ENCODE data around the gene AGPAT2.
"Not testable (repeated sequence)": the region's sequence is repeated elsewhere in the genome, so short reads cannot be mapped to it uniquely, and the experiment has no call there.

AGPAT2 gene

GRCh38 chr9:136707849-136708517 is 20.7 kb upstream of the AGPAT2 start:
- Histone ChIP-seq H2BK12ac (ENCODE audit: low read length) (no peak overlapping the region), H3K36me3 (ENCODE audit: control insufficient read depth in 1 of 2, insufficient read depth in 2 of 2, low read length in 2 of 2) (no peaks in the 10 kb centered on the region), H3K18ac (ENCODE audit: low read length) (no peak overlapping the region), H4K91ac (ENCODE audit: low read depth, low read length) (no peak overlapping the region), H3K9me3 (ENCODE audit: insufficient read depth, low read depth, low read length) (no peaks in the 10 kb centered on the region), H2BK120ac (ENCODE audit: insufficient read depth, low read length, poor library complexity) (no peak overlapping the region), H3K4me2 (ENCODE audit: low read length) (no peak overlapping the region), H3K14ac (ENCODE audit: low read length) (no peak overlapping the region), H2AFZ (ENCODE audit: insufficient read depth, low read length, poor library complexity) (no peak overlapping the region), H3K4me1 (ENCODE audit: control insufficient read depth in 1 of 2, insufficient read depth in 2 of 2, low read length in 2 of 2) (peaks cover under 1 to 11% of the 10 kb centered on the region in 2 experiments), H3K4me3 (ENCODE audit: low read depth, low read length) (no peak overlapping the region), H3K4ac (ENCODE audit: low read depth, low read length) (no peak overlapping the region), H3K79me2 (ENCODE audit: control insufficient read depth, insufficient read depth, low read length, poor library complexity) (peaks cover 4% of the 10 kb centered on the region), H4K8ac (ENCODE audit: low read depth, low read length) (no peak overlapping the region), H2BK5ac (ENCODE audit: low read depth, low read length, poor library complexity) (no peak overlapping the region), H3K79me1 (ENCODE audit: low read length) (peaks cover 5% of the 10 kb centered on the region), H2AK5ac (ENCODE audit: low read length) (no peak overlapping the region), H3K23ac (ENCODE audit: low read length) (no peak overlapping the region), H3K27me3 (ENCODE audit: insufficient read depth, low read length) (peaks cover 2% of the 10 kb centered on the region), H3K9ac (ENCODE audit: low read length) (no peak overlapping the region), H3K27ac (ENCODE audit: low read depth, low read length) (no peak overlapping the region), H4K12ac (ENCODE audit: low read depth, low read length) (no peak overlapping the region)
- WGBS (ENCODE audit: extremely low coverage, insufficient coverage, insufficient read length), result no CpG with 5 or more reads among the region's 22 CpGs
- no peak for DNase-seq

DNA sequence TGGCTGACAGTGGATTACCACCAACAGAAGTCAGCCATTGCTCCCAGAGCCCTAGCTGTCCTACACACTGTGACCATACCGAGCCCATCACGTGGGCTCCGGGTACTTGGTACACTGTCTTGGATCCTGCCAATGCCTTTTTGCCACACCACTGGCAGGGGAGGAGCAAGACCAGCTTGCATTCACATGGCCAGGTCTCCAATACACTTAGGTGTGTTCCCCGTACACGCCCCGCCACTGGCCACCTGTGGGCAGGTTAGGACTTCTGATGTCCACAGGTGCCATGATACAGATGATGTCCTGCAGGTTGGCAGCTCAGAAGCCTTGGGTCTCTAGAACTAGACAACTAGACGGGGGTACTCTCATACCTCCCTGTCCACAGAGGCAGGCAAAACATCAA is 19.8 kb upstream of the AGPAT2 start:
- no peaks in the 10 kb centered on the region for H3K36me3 ChIP-seq (ENCODE audit: control insufficient read depth in 1 of 2, insufficient read depth in 2 of 2, low read length in 2 of 2)
- H4K8ac ChIP-seq (ENCODE audit: low read depth, low read length), result no peak overlapping the region
- no peak overlapping the region for H3K4me2 ChIP-seq (ENCODE audit: low read length)
- no peak overlapping the region for H3K4me3 ChIP-seq (ENCODE audit: low read depth, low read length)
- H2AK5ac ChIP-seq (ENCODE audit: low read length), result no peak overlapping the region
- H2BK12ac ChIP-seq (ENCODE audit: low read length), result no peak overlapping the region
- H3K14ac ChIP-seq (ENCODE audit: low read length), result no peak overlapping the region
- H3K79me1 ChIP-seq (ENCODE audit: low read length), result no peaks in the 10 kb centered on the region
- no peaks in the 10 kb centered on the region for H3K27me3 ChIP-seq (ENCODE audit: insufficient read depth, low read length)
- no peak overlapping the region for H3K23ac ChIP-seq (ENCODE audit: low read length)
- no peaks in the 10 kb centered on the region for H3K9me3 ChIP-seq (ENCODE audit: insufficient read depth, low read depth, low read length)
- no peak overlapping the region for H3K4ac ChIP-seq (ENCODE audit: low read depth, low read length)
- no peak overlapping the region for H2BK120ac ChIP-seq (ENCODE audit: insufficient read depth, low read length, poor library complexity)
- peaks cover 0 to 9% of the 10 kb centered on the region in 2 experiments for H3K4me1 ChIP-seq (ENCODE audit: control insufficient read depth in 1 of 2, insufficient read depth in 2 of 2, low read length in 2 of 2)
- H2AFZ ChIP-seq (ENCODE audit: insufficient read depth, low read length, poor library complexity), result no peak overlapping the region
- H3K9ac ChIP-seq (ENCODE audit: low read length), result no peak overlapping the region
- no peak overlapping the region for H3K27ac ChIP-seq (ENCODE audit: low read depth, low read length)
- no peak overlapping the region for H2BK5ac ChIP-seq (ENCODE audit: low read depth, low read length, poor library complexity)
- no peak overlapping the region for H4K91ac ChIP-seq (ENCODE audit: low read depth, low read length)
- H3K79me2 ChIP-seq (ENCODE audit: control insufficient read depth, insufficient read depth, low read length, poor library complexity), result no peaks in the 10 kb centered on the region
- H4K12ac ChIP-seq (ENCODE audit: low read depth, low read length), result no peak overlapping the region
- no peak for DNase-seq
- WGBS (ENCODE audit: extremely low coverage, insufficient coverage, insufficient read length), result no CpG with 5 or more reads among the region's 7 CpGs
- H3K18ac ChIP-seq (ENCODE audit: low read length), result no peak overlapping the region

DNA sequence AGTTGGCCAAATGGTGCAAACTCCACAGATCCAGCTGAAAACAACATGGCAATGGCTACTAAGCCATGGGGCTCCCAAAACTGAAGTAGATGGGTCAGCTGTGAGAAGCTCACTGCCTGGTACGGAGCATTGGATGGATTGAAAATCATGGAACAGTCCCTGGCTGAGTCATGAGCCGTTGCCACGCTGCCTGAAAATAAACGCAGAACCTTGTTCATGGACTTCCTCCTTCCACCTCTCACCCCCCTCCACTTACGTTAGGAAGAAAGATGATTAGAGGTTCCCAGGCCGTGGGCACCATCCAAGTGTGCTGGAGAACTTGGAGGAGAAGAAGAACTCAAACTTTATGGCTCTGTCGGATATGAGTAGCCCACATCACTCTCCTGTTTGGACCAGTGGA is 18.3 kb upstream of the AGPAT2 start:
- DNase-seq, result no peak
- no peak overlapping the region for H2BK120ac ChIP-seq (ENCODE audit: insufficient read depth, low read length, poor library complexity)
- no peak overlapping the region for H3K4ac ChIP-seq (ENCODE audit: low read depth, low read length)
- H3K9ac ChIP-seq (ENCODE audit: low read length), result no peak overlapping the region
- H2AFZ ChIP-seq (ENCODE audit: insufficient read depth, low read length, poor library complexity), result no peak overlapping the region
- H3K79me1 ChIP-seq (ENCODE audit: low read length), result no peaks in the 10 kb centered on the region
- H2AK5ac ChIP-seq (ENCODE audit: low read length), result no peak overlapping the region
- H2BK5ac ChIP-seq (ENCODE audit: low read depth, low read length, poor library complexity), result no peak overlapping the region
- H3K4me2 ChIP-seq (ENCODE audit: low read length), result no peak overlapping the region
- H4K91ac ChIP-seq (ENCODE audit: low read depth, low read length), result no peak overlapping the region
- H3K18ac ChIP-seq (ENCODE audit: low read length), result no peak overlapping the region
- H3K27me3 ChIP-seq (ENCODE audit: insufficient read depth, low read length), result no peaks in the 10 kb centered on the region
- no peak overlapping the region for H2BK12ac ChIP-seq (ENCODE audit: low read length)
- no peaks in the 10 kb centered on the region for H3K9me3 ChIP-seq (ENCODE audit: insufficient read depth, low read depth, low read length)
- no peak overlapping the region for H3K23ac ChIP-seq (ENCODE audit: low read length)
- H3K14ac ChIP-seq (ENCODE audit: low read length), result no peak overlapping the region
- no peak overlapping the region for H4K8ac ChIP-seq (ENCODE audit: low read depth, low read length)
- H3K27ac ChIP-seq (ENCODE audit: low read depth, low read length), result no peak overlapping the region
- no peaks in the 10 kb centered on the region for H3K36me3 ChIP-seq (ENCODE audit: control insufficient read depth in 1 of 2, insufficient read depth in 2 of 2, low read length in 2 of 2)
- H3K4me1 ChIP-seq (ENCODE audit: control insufficient read depth in 1 of 2, insufficient read depth in 2 of 2, low read length in 2 of 2), result peaks cover 0 to 5% of the 10 kb centered on the region in 2 experiments
- H3K4me3 ChIP-seq (ENCODE audit: low read depth, low read length), result no peak overlapping the region
- no peaks in the 10 kb centered on the region for H3K79me2 ChIP-seq (ENCODE audit: control insufficient read depth, insufficient read depth, low read length, poor library complexity)
- WGBS (ENCODE audit: extremely low coverage, insufficient coverage, insufficient read length), result no CpG with 5 or more reads among the region's 7 CpGs
- H4K12ac ChIP-seq (ENCODE audit: low read depth, low read length), result no peak overlapping the region

DNA sequence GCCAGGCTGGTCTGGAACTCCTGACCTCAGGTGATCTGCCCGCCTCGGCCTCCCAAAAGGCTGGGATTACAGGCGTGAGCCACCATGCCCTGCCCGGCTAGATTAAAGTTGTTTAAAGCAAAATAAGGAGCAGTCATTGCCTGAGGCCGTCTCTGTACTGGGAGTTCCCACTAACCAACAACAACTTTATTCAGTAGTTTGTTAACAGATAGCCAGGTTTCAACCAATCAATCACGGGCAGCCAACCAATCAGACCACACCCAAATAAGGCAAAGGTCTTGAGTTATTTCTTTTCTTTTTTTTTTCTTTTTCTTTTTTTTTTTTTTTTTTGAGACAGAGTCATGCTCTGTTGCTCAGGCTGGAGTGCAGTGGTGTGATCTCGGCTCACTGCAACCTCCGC is 17.5 kb upstream of the AGPAT2 start:
- H2AFZ ChIP-seq (ENCODE audit: insufficient read depth, low read length, poor library complexity), result not testable (repeated sequence)
- WGBS (ENCODE audit: extremely low coverage, insufficient coverage, insufficient read length), result no CpG with 5 or more reads among the region's 8 CpGs

More for the DNA sequence above, 17.5 kb upstream of the AGPAT2 start:
- H3K36me3 ChIP-seq (ENCODE audit: control insufficient read depth in 1 of 2, insufficient read depth in 2 of 2, low read length in 2 of 2); H3K14ac ChIP-seq (ENCODE audit: low read length); H3K9ac ChIP-seq (ENCODE audit: low read length); H4K8ac ChIP-seq (ENCODE audit: low read depth, low read length); H3K4me1 ChIP-seq (ENCODE audit: control insufficient read depth in 1 of 2, insufficient read depth in 2 of 2, low read length in 2 of 2); H4K91ac ChIP-seq (ENCODE audit: low read depth, low read length); H3K79me2 ChIP-seq (ENCODE audit: control insufficient read depth, insufficient read depth, low read length, poor library complexity); H3K4ac ChIP-seq (ENCODE audit: low read depth, low read length); H2BK120ac ChIP-seq (ENCODE audit: insufficient read depth, low read length, poor library complexity); H3K79me1 ChIP-seq (ENCODE audit: low read length); H3K4me3 ChIP-seq (ENCODE audit: low read depth, low read length); H2BK12ac ChIP-seq (ENCODE audit: low read length); H4K12ac ChIP-seq (ENCODE audit: low read depth, low read length); H3K27me3 ChIP-seq (ENCODE audit: insufficient read depth, low read length); H2AK5ac ChIP-seq (ENCODE audit: low read length); H3K9me3 ChIP-seq (ENCODE audit: insufficient read depth, low read depth, low read length); H3K18ac ChIP-seq (ENCODE audit: low read length); H3K4me2 ChIP-seq (ENCODE audit: low read length); H2BK5ac ChIP-seq (ENCODE audit: low read depth, low read length, poor library complexity); H3K23ac ChIP-seq (ENCODE audit: low read length); H3K27ac ChIP-seq (ENCODE audit: low read depth, low read length); DNase-seq: not testable (repeated sequence)
